ENCODE results near the gene RHBDL1. TPM values are rescaled to one million over a fixed set of nuclear protein-coding genes. Genes with fewer than 3 reads are reported as not detected.

The RHBDL1 gene
- polyA plus RNA-seq, 1 donor (not counting 4 experiments of a cell fraction or from before 2014, with no cell fraction given): 0.71 TPM

GRCh38 chr16:670485-671352, 4.8 kb upstream of the RHBDL1 start:
- Histone ChIP-seq H2AFZ (ENCODE audit: control insufficient read depth, low read length) (no peak overlapping the region), H3K36me3 (ENCODE audit: control insufficient read depth in 2 of 2, extremely low read depth in 1 of 2, insufficient read depth in 2 of 2, low read length in 2 of 2) (peaks cover 18 to 33% of the 10 kb centered on the region in 2 experiments), H3K9me1 (ENCODE audit: control insufficient read depth, extremely low read depth, insufficient read depth, low read length) (no peaks in the 10 kb centered on the region), H3K4me3 (ENCODE audit: control insufficient read depth in 2 of 3, extremely low read depth in 1 of 3, insufficient read depth in 2 of 3, low read depth in 1 of 3, low read length in 3 of 3) (no peak overlapping the region), H3K9me3 (ENCODE audit: control insufficient read depth, low read depth, low read length) (no peaks in the 10 kb centered on the region), H3K27me3 (ENCODE audit: control insufficient read depth, extremely low read depth, insufficient read depth, low read length) (no peaks in the 10 kb centered on the region), H3K79me2 (ENCODE audit: control insufficient read depth, insufficient read depth, low read length) (peaks cover 28% of the 10 kb centered on the region), H3K4me1 (ENCODE audit: control insufficient read depth, extremely low read depth, insufficient read depth, low read length) (peaks cover 14% of the 10 kb centered on the region), H3K4me2 (ENCODE audit: control insufficient read depth, extremely low read depth, insufficient read depth, low read depth, low read length) (no peak overlapping the region), H3K9ac (ENCODE audit: control insufficient read depth, extremely low read depth, insufficient read depth, low read length) (no peak overlapping the region), H4K20me1 (ENCODE audit: control insufficient read depth, extremely low read depth, insufficient read depth, low read length) (no peaks in the 10 kb centered on the region), H3K27ac (ENCODE audit: control insufficient read depth, insufficient read depth, low read length) (no peak overlapping the region)
- DNase-seq (ENCODE audit: low read depth, low spot score): no peak
- dilution Hi-C loops (cut with MboI; ENCODE audit: extremely low pct_ligation_motif_present, low sequenced_read_pairs): no loop called here
- TF ChIP-seq EZH2 (IDR thresholded peaks at IDR 0.05; ENCODE audit: low read length) (no peak), CTCF (optimal IDR thresholded peaks at IDR 0.05 in 1 of 3, IDR thresholded peaks at IDR 0.05 in 1 of 3, conservative IDR thresholded peaks at IDR 0.05 in 1 of 3; ENCODE audit: extremely low read depth in 1 of 3, insufficient read depth in 2 of 3, low read length in 3 of 3) (no peak)
- no peak for FAIRE-seq

- H3K4me2 ChIP-seq (ENCODE audit: control insufficient read depth, extremely low read depth, insufficient read depth, low read depth, low read length): no peak overlapping the region
- no peaks in the 10 kb centered on the region for H3K9me1 ChIP-seq (ENCODE audit: control insufficient read depth, extremely low read depth, insufficient read depth, low read length)
- H3K27me3 ChIP-seq (ENCODE audit: control insufficient read depth, extremely low read depth, insufficient read depth, low read length): no peaks in the 10 kb centered on the region
- no peaks in the 10 kb centered on the region for H4K20me1 ChIP-seq (ENCODE audit: control insufficient read depth, extremely low read depth, insufficient read depth, low read length)
- dilution Hi-C loops (cut with MboI; ENCODE audit: extremely low pct_ligation_motif_present, low sequenced_read_pairs): no loop called here
- H3K4me1 ChIP-seq (ENCODE audit: control insufficient read depth, extremely low read depth, insufficient read depth, low read length): peaks cover 20% of the 10 kb centered on the region
- no peak overlapping the region for H3K27ac ChIP-seq (ENCODE audit: control insufficient read depth, insufficient read depth, low read length)
- FAIRE-seq (no peak), DNase-seq (ENCODE audit: low read depth, low spot score) (no peak)
- TF ChIP-seq CTCF (optimal IDR thresholded peaks at IDR 0.05 in 1 of 3, IDR thresholded peaks at IDR 0.05 in 1 of 3, conservative IDR thresholded peaks at IDR 0.05 in 1 of 3; ENCODE audit: extremely low read depth in 1 of 3, insufficient read depth in 2 of 3, low read length in 3 of 3) (no peak), EZH2 (IDR thresholded peaks at IDR 0.05; ENCODE audit: low read length) (no peak)
- H2AFZ ChIP-seq (ENCODE audit: control insufficient read depth, low read length): no peak overlapping the region
- peaks cover 18 to 33% of the 10 kb centered on the region in 2 experiments for H3K36me3 ChIP-seq (ENCODE audit: control insufficient read depth in 2 of 2, extremely low read depth in 1 of 2, insufficient read depth in 2 of 2, low read length in 2 of 2)
- no peak overlapping the region for H3K4me3 ChIP-seq (ENCODE audit: control insufficient read depth in 2 of 3, extremely low read depth in 1 of 3, insufficient read depth in 2 of 3, low read depth in 1 of 3, low read length in 3 of 3)
- no peak overlapping the region for H3K9ac ChIP-seq (ENCODE audit: control insufficient read depth, extremely low read depth, insufficient read depth, low read length)
- no peaks in the 10 kb centered on the region for H3K9me3 ChIP-seq (ENCODE audit: control insufficient read depth, low read depth, low read length)
- peaks cover 28% of the 10 kb centered on the region for H3K79me2 ChIP-seq (ENCODE audit: control insufficient read depth, insufficient read depth, low read length)
Measured at GRCh38 chr16:671353-672131, 3.9 kb upstream of the RHBDL1 start.
